HG03139 (cell line): ENCODE measurements around the gene TGFB3.

Source experiments
- ATAC-seq: cut with Tn5 transposase; IDR thresholded peaks from one replicate; pipeline ENCODE4 v1.9.1; 2021; ENCODE audit not compliant: unreplicated experiment

TGFB3 gene

DNA sequence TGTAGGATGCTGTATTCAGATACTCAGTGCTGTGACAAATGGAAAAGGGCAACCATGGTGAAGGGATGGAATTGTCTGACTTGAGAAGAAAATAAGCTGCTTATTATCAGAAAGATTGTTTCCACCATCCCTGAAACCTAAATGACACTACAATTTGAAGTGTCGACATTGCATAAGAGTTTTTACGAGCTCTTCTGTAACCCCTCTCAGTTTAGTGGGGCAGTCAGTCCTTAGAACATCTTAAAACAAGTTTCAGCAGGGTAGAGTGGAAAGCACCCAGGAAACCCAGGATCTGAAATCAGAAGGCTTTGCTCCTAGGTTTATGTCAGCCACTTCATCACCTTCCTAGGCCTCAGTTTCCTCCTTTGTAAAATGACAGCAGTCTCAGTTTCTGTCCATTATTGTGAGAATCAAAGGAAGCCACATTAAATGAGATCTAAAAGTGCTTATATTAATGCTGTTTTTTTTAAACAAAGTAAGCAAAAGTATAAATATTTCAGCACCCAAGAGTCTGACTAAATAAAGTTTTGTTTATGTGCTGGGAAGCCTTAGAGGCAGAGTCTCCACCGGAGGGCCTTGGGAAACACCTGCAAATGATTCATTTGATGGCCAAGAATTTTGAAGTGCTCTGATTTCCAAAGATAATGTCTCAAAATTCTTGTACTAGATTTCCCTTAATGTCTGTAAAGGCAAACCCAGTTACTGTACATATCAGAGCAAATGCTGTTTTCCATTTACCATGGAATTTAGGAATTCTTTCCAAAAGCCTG, 5.6 kb upstream of the TGFB3 start:
- no peak for ATAC-seq

DNA sequence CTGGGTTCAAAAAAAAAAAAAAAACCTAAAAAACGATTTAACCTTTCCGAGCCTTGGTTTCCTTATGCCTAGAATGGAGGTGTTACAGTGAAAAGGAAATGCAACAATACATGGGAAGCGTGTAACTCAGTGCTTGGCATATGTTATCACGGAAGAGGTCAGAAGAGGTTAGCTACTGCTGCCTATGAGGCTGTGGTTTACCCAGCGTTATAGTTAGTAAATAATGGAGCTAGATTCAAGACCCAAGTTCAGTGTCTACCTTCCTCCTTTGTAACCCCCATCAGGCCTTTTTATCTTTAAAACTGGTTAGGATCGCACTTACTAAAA, 4.6 kb upstream of the TGFB3 start:
- no peak for ATAC-seq

DNA sequence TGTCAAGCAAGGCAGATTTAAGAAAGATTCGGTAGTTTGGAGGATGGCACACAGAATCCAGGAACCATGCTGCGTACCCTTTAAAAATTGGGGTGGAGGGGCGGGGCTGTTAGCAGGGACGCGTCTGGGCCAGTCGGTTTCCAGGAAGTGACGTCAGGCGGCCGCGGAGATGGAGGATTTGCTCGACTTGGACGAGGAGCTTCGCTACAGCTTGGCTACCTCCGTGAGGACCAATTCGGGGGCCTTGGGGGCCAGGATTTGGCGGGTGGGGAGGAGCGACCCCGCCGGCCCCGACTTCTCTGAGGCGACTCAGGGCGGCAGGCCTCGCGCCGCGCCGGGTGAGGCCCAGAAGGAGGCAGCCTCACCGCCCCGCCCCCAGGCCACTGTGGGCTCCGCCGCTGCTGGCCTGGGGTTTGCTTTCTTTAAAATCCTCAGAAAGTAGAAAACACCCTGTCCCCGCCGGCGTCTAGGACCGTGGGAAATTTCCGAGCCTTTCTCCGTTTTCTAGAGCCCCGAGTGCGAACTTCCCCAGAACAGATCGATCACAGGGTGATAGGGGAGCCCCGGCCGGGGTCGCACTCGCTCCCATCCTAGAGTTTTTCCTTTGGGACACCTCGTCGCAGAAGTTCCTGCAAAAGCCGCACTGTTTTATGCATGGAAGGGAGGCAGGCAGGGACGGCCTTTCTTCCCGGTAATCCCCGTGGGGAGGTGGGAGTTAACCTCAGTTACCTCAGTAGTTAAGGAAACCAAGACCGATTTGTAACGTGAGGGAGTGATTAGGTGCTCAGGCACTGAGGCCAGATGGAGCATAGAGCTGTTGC, 4.0 kb upstream of the TGFB3 start, which contains the start of gene IFT43:
Gene IFT43 (plus strand): TSS at position 146 of the 821 bp plus-strand sequence. CDS start 24 bp downstream, at position 170.
- ATAC-seq = peak; percentile 47

GRCh38 chr14:75984674-75985073, 2.9 kb upstream of the TGFB3 start:
- no peak for ATAC-seq

DNA sequence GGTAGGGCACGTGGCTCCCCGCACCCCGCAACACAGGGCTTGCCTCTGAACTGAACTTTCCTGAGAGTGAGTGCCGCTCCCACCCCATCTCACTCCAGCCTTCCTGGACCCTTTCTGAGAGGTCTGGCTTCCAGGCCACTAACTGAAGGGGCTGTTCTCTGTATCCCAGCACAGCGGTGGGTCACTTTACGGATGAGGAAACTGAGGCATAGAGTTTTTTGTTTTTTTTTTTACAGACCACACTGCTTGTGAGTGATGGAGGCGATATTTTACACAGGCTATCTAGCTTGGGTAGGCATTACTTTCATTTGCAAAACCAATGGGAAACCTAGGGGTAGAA, 1.2 kb upstream of the TGFB3 start:
- no peak for ATAC-seq

GRCh38 chr14:75982266-75983018, 647 bp upstream of the TGFB3 start:
- ATAC-seq = peak; percentile 45

DNA sequence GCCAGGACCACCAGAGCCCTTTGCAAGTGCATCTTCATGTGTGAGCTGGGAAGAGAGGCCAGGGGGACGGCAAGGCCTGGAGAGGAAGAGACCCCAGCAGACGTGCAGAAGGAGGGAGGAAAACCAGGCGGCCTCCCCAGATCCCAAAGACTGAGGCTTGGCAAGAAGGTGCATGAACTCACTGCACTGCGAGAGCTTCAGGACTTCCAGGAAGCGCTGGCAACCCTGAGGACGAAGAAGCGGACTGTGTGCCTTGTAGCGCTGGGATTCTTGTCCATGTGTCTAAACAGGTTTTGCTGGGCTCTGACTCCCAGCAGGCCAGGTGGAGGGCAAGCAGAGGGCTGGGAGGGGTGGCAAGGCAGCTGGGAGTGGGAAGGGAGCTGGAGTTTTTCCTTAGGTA, 939 bp downstream of the TGFB3 start:
- no peak for ATAC-seq

DNA sequence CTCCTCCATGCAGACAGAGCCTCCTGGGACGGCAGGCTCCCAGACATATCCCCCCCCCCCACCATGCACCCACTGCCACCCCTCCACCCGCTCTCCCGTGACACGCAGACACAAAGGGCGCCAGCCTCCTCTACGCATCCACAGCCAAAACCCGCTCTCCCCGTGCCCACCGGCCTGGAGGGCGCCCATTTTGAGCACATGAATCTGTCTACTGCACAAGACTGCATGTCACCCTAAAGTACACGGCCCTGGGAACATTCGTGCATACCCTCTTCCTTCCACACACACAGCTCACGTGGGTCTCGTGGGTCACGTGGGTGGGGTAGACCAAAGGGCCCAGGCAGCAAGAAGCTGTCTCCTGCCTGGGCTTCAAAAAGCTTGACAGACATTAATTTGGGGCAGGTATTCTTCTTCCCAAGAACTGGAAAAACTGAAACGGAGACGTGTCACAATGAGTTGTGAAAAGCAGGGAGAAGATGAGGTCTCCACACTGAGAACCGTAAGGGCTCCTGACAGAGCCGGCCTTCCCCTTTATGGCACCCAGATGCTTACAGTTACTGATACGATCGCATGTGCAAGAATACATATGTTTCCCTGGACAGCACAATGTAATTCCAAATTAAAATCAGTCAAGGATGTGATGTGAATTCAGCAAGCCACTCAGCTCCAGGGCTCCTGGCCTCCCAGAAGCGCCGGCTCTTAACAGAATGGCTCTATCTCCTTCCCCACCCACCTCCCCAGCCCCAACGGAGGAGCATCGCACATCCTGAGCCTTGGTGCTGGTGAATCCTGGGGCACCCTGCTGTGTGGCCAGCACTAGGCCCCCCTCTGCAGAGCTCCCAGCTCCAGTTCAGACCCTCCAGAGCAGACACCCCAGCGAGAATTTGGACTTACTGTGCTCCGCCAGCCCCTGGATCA, 1.9 kb downstream of the TGFB3 start:
- no peak for ATAC-seq

- no peak for ATAC-seq
Measured at GRCh38 chr14:75979071-75979571, 2.7 kb downstream of the TGFB3 start.

- no peak for ATAC-seq
Measured at GRCh38 chr14:75978249-75978731, 3.5 kb downstream of the TGFB3 start.

DNA sequence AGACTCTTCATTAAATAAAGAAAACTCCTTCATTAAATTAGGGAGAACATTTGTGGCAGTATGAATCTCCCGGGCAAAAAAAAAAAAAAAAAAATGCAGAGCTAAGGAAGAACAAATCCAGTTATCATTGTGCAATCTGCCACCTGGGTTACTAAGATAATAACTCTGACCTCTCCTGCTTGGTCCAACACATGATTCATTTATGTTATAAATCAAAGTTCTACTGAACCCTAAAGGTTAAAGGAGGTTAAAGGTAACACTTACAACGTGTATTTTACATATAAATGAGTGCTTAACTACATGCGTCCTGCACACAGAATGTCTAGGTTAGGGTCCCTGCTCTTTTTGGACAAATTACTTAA, 4.2 kb downstream of the TGFB3 start:
- no peak for ATAC-seq

DNA sequence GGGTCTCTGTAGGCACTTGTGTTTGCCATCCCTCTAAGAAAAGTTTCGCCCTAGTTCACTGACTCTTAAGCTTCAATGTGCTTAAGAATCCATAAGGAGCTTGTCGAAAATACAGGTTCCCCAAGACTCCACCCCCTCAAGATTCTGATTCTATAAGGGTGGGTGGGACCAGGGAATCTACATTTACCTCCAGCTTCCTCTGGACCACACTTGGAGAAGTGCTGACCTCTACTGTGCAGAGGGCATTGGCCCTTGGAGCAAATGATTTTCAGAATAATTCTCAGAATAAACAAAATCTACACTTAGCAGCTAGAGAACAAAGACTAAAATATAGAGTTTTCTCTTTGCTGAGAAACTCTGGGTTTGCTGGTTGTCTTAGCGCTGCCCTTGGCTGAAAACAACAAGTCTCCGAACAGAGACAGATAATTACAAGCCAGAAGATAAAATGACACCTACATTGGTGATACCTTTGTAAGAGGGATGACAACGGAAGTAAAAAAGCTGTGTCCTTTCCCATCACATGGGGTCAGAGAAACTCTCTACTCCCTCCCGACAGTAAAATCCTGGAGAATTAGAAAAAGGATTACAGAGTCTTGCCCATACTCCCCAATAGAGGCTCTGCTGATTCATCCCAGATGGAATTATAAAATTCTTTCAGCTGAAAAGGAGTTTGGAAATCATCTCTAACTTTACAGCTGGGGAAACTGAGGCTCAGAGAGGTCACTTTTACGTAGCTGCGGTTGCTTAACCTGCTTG, 4.8 kb downstream of the TGFB3 start:
- ATAC-seq = no peak

DNA sequence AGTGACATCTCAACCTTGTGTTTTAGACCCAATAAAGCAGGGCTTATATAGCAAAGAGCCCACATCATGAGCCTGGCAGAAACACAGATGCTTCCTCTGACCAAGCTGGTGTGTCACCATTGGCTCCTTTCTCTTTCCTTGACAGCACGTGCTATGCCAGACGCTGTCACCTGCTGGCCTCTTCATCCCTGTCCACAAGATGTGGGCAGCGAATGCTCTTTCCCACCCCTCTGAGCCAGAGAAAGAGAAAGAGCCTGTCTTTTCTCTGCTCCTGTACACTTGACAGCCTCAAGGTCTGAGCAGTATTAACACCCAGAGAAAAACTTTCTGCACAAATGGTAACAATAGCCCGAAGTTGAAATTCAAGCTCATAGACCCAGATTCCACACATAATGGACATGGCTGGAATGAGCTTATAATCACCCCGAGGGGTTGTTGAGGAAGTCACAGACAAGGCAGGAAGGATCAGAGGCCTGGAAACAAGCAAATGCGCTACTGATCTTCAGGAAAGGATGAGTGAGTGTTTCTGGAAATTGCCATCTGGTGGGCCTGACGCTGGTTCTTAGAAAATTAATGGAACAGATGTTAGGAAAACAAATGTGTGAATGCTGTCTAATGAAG, 8.9 kb downstream of the TGFB3 start:
- no peak for ATAC-seq

- no peak for ATAC-seq
Measured at GRCh38 chr14:75971509-75971908, 10.3 kb downstream of the TGFB3 start.

DNA sequence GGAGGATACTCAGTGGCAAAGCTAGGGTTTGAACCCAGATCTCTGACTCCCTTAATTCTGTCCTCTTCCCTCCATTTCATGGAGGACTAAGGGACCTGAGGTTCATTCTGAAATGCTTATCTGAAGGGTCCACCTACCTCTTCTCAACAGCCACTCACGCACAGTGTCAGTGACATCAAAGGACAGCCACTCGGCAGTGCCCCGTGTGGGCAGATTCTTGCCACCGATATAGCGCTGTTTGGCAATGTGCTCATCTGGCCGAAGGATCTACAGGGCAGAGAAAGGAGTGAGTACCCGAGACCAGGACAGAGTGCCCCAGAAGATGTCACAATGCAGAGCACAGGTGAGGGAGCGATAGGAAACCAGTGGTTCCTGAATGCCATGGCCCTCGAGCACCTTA, 10.8 kb downstream of the TGFB3 start:
- ATAC-seq = no peak

DNA sequence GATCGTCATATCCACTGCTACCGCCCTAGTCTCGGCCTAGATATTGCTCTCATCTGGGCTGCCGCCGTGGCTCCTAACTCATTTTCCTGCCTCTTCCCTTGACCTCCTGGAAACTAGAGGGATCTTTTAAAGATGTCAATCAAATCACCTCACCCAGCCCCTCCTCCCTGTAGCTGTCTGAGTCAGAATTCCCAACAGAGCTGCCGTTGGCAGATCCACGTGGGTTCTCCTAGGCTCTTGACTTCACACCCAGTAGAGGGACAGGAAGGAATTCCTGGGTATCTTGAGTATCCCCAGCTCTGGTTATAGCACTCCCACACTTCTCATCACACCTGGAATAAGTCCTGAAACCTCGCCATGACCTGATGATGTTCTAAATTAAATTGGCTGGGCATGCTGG, 11.9 kb downstream of the TGFB3 start:
- no peak for ATAC-seq

DNA sequence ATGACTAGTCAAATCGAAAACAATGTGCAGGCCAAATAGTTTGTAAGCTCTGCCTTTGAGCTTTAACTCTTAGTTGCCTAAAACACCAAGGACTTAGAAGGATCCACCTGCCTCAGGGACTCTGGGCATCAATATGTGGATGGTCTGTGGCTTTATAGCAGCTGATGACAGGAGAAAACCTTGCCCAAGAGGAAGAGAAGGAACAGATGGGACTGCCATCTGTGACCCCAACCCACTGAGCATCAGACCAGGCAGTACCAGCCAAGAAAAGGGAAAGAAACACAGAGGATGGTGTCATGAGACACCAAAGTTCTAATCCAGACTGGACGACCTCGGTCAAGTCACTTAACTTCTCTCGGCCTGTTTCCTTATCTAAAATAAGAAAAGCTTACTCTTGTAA, 12.7 kb downstream of the TGFB3 start:
- no peak for ATAC-seq

GRCh38 chr14:75968456-75968855, 13.3 kb downstream of the TGFB3 start:
- no peak for ATAC-seq

DNA sequence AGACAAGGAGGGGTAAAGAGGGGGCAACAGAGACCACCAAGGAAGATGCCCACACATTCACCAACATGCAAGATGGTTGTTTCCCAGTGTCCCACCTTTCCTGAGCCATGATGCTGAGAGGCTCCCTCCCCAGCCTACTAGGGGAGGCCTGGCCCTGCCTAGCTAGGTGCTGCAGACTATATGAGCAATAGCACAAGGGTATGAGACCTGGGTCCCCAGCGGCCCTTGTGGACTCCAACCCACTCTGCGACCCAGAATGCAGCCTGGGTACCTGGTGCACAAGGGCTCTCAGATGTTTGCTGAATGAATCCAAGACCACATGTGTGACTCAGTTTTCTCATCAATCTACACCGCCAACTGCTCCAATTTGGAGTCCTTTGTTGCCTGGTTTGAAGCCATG, 13.9 kb downstream of the TGFB3 start:
- no peak for ATAC-seq
